ENCODE measurements around the gene ADGB. TPM values are rescaled to one million over a fixed set of nuclear protein-coding genes. Genes with fewer than 3 reads are reported as not detected.

The ADGB gene
- total and polyA plus RNA-seq, 9 of the 15 experiments (the other 6 are each of a cell fraction or from before 2014, with no cell fraction given) = not detected

DNA sequence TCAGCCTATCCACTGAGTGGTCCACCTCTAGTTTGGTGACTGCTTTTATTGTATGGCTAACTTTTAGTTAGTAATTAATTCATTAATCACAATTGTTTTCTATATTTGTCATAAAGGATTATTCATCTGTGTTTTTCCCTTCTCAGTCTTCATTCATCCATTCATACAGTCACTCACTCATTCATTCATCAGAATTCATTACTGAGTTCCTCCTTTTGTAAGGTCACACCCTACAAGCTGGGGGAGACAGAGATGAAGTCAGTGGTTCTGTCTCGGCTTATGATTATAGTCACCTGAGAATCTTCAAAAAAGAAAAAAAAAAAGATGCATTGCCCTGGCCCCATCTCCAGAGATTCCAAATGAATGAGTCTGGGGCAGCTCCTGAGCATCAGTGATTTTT, 257.1 kb downstream of the ADGB start (continued):
- TF ChIP-seq NEUROD1 (IDR thresholded peaks at IDR 0.05; ENCODE audit: borderline replicate concordance, low read depth, low read length, partially characterized antibody) = no peak
- TF ChIP-seq, protein P1, sequence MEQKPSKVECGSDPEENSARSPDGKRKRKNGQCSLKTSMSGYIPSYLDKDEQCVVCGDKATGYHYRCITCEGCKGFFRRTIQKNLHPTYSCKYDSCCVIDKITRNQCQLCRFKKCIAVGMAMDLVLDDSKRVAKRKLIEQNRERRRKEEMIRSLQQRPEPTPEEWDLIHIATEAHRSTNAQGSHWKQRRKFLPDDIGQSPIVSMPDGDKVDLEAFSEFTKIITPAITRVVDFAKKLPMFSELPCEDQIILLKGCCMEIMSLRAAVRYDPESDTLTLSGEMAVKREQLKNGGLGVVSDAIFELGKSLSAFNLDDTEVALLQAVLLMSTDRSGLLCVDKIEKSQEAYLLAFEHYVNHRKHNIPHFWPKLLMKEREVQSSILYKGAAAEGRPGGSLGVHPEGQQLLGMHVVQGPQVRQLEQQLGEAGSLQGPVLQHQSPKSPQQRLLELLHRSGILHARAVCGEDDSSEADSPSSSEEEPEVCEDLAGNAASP (IDR thresholded peaks at IDR 0.05) = no peak
- TF ChIP-seq, protein P2, sequence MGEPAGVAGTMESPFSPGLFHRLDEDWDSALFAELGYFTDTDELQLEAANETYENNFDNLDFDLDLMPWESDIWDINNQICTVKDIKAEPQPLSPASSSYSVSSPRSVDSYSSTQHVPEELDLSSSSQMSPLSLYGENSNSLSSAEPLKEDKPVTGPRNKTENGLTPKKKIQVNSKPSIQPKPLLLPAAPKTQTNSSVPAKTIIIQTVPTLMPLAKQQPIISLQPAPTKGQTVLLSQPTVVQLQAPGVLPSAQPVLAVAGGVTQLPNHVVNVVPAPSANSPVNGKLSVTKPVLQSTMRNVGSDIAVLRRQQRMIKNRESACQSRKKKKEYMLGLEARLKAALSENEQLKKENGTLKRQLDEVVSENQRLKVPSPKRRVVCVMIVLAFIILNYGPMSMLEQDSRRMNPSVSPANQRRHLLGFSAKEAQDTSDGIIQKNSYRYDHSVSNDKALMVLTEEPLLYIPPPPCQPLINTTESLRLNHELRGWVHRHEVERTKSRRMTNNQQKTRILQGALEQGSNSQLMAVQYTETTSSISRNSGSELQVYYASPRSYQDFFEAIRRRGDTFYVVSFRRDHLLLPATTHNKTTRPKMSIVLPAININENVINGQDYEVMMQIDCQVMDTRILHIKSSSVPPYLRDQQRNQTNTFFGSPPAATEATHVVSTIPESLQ (CRISPR knock-in tag; IDR thresholded peaks at IDR 0.05) = 0 out of 2 replicates have a peak, but pooled peaks have one; percentile 46

DNA sequence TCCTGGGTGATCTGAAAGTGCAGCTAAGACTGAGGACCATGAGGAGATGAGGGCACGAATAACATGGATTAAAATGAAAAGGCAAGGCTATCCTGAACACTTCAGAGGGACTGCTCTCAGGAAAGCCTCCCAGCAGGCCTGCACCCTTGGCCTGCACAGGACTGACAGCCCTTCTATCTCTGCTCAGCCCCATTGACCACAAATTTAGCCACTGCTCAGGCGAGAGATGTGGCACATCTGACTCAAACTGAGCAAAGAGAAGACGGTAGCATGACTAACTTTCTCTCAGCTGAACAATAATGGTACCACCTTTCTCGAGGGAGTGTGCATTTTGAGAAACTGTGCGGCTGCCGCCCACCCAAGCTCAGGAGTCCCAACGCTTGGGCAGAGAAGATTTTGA, 257.5 kb downstream of the ADGB start:
- H3K9me1 ChIP-seq (ENCODE audit: control insufficient read depth, insufficient read depth, low read length) = no peaks in the 10 kb centered on the region
- H3K79me2 ChIP-seq (ENCODE audit: control insufficient read depth, insufficient read depth, low read length) = peaks cover 56% of the 10 kb centered on the region
- no peak for DNase-seq (ENCODE audit: extremely low read depth in 1 of 4, low spot score in 3 of 4)
- peaks cover 34% of the 10 kb centered on the region for H3K36me3 ChIP-seq (ENCODE audit: control insufficient read depth, insufficient read depth, low read length)
- in situ Hi-C loops (cut with MboI) (no loop called here), intact Hi-C loops (cut with micrococcal nuclease) (loop anchor here (2.0 to 5.0 kb wide), 6 partner anchors 29 to 429 kb away; no protein-coding TSS in a partner anchor)
- H2AFZ ChIP-seq (ENCODE audit: low read depth, low read length) = peak overlapping the region; percentile 78
- H3K9me3 ChIP-seq (replicated peaks; ENCODE audit: control insufficient read depth, insufficient read depth, low read depth, low read length) = no peaks in the 10 kb centered on the region; the same call in 1 of the 2 replicates
- peaks cover 9 to 28% of the 10 kb centered on the region in 2 experiments for H3K4me1 ChIP-seq (replicated peaks in 1 of 2; ENCODE audit: control insufficient read depth in 2 of 2, insufficient read depth in 2 of 2, low read length in 2 of 2)
- BruUV-seq (replicated peaks) = TSS peak; percentile 37
- no peaks in the 10 kb centered on the region for H4K20me1 ChIP-seq (replicated peaks; ENCODE audit: control insufficient read depth, insufficient read depth, low read length)
- no peak for FAIRE-seq
- WGBS (ENCODE audit: insufficient coverage, low coverage, missing lambda C conversion rate) = 11% methylated on average over 7 of the region's 7 CpGs
- peak overlapping the region; percentile 74 to 75 for H3K9ac ChIP-seq (ENCODE audit: insufficient read depth in 1 of 2, low read depth in 2 of 2, low read length in 2 of 2)
- H3K4me3 ChIP-seq = peak overlapping the region; percentile 54
- H3K4me2 ChIP-seq (ENCODE audit: insufficient read depth, low read length) = peak overlapping the region; percentile 96
- ATAC-seq = peak; percentile 13
- no peaks in the 10 kb centered on the region for H3K27me3 ChIP-seq (ENCODE audit: control insufficient read depth in 2 of 2, insufficient read depth in 2 of 2, low read length in 2 of 2)
- POLR2A ChIA-PET = interaction anchor here (0.6 to 1.4 kb wide), 6 partner anchors 8 to 530 kb away, joined by 3 to 6 read pairs (median 3); no protein-coding TSS in a partner anchor
- peak overlapping the region; percentile 69 for H3K27ac ChIP-seq (ENCODE audit: extremely low read depth, low read depth, low read length)
- CTCF ChIA-PET (ENCODE audit: low intra/inter-chr PET ratio) = no interaction called here
- TF ChIP-seq SMARCA4 (IDR thresholded peaks at IDR 0.05) (no peak), SRF (CRISPR knock-in tag; IDR thresholded peaks at IDR 0.05) (0 out of 4 replicates have a peak, but pooled peaks of 1 of the 2 experiments have one; percentile 62), NR4A1 (CRISPR knock-in tag; IDR thresholded peaks at IDR 0.05) (0 out of 2 replicates have a peak, but pooled peaks have one; percentile 63), NR4A1 (tag; IDR thresholded peaks at IDR 0.05) (no peak), FOXA3 (CRISPR knock-in tag; conservative IDR thresholded peaks at IDR 0.05 in 1 of 2, IDR thresholded peaks at IDR 0.05 in 1 of 2) (no peak), EP300 (IDR thresholded peaks at IDR 0.05; ENCODE audit: low read length) (no peak), YBX1 (IDR thresholded peaks at IDR 0.05) (no peak), DMBX1 (CRISPR knock-in tag; IDR thresholded peaks at IDR 0.05; ENCODE audit: borderline replicate concordance) (peak; percentile 49; the same call in 1 of the 2 replicates), ZNF785 (CRISPR knock-in tag; IDR thresholded peaks at IDR 0.05) (no peak)
- TF ChIP-seq, protein P3, sequence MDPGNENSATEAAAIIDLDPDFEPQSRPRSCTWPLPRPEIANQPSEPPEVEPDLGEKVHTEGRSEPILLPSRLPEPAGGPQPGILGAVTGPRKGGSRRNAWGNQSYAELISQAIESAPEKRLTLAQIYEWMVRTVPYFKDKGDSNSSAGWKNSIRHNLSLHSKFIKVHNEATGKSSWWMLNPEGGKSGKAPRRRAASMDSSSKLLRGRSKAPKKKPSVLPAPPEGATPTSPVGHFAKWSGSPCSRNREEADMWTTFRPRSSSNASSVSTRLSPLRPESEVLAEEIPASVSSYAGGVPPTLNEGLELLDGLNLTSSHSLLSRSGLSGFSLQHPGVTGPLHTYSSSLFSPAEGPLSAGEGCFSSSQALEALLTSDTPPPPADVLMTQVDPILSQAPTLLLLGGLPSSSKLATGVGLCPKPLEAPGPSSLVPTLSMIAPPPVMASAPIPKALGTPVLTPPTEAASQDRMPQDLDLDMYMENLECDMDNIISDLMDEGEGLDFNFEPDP (CRISPR knock-in tag; IDR thresholded peaks at IDR 0.05) = 0 out of 2 replicates have a peak, but pooled peaks have one; percentile 32
- TF ChIP-seq, protein P4, sequence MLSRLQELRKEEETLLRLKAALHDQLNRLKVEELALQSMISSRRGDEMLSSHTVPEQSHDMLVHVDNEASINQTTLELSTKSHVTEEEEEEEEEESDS (CRISPR knock-in tag; IDR thresholded peaks at IDR 0.05) = no peak
- TF ChIP-seq, protein P5, sequence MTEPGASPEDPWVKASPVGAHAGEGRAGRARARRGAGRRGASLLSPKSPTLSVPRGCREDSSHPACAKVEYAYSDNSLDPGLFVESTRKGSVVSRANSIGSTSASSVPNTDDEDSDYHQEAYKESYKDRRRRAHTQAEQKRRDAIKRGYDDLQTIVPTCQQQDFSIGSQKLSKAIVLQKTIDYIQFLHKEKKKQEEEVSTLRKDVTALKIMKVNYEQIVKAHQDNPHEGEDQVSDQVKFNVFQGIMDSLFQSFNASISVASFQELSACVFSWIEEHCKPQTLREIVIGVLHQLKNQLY (CRISPR knock-in tag; conservative IDR thresholded peaks at IDR 0.05) = 0 out of 4 replicates have a peak, but pooled peaks of 1 of the 2 experiments have one; percentile 45
